ENCODE measurements around the gene MTNR1B.

The MTNR1B gene

GRCh38 chr11:92964471-92964870, 5.0 kb upstream of the MTNR1B start:
- TF ChIP-seq FOXP2 (optimal IDR thresholded peaks at IDR 0.05; ENCODE audit: borderline replicate concordance, extremely low read depth, extremely low read length, insufficient read depth), result no peak
- no peak for TF ChIP-seq REST (IDR thresholded peaks at IDR 0.05; ENCODE audit: insufficient read depth in 1 of 2, low read depth in 2 of 2, low read length in 2 of 2)
- no peak for TF ChIP-seq TAF1 (IDR thresholded peaks at IDR 0.05; ENCODE audit: borderline replicate concordance, insufficient read depth, low read length)
- TF ChIP-seq POLR2AphosphoS5 (IDR thresholded peaks at IDR 0.05; ENCODE audit: low read depth, low read length), result no peak
- TF ChIP-seq SIN3A (IDR thresholded peaks at IDR 0.05; ENCODE audit: borderline replicate concordance, insufficient read depth, low read length), result no peak

GRCh38 chr11:92965196-92965595, 4.3 kb upstream of the MTNR1B start:
- TF ChIP-seq SIN3A (IDR thresholded peaks at IDR 0.05; ENCODE audit: borderline replicate concordance, insufficient read depth, low read length), result no peak
- no peak for TF ChIP-seq REST (IDR thresholded peaks at IDR 0.05; ENCODE audit: insufficient read depth in 1 of 2, low read depth in 2 of 2, low read length in 2 of 2)
- TF ChIP-seq POLR2AphosphoS5 (IDR thresholded peaks at IDR 0.05; ENCODE audit: low read depth, low read length), result no peak
- no peak for TF ChIP-seq TAF1 (IDR thresholded peaks at IDR 0.05; ENCODE audit: borderline replicate concordance, insufficient read depth, low read length)
- no peak for TF ChIP-seq FOXP2 (optimal IDR thresholded peaks at IDR 0.05; ENCODE audit: borderline replicate concordance, extremely low read depth, extremely low read length, insufficient read depth)

GRCh38 chr11:92967178-92967577, 2.3 kb upstream of the MTNR1B start:
- TF ChIP-seq TAF1 (IDR thresholded peaks at IDR 0.05; ENCODE audit: borderline replicate concordance, insufficient read depth, low read length), result no peak
- TF ChIP-seq POLR2AphosphoS5 (IDR thresholded peaks at IDR 0.05; ENCODE audit: low read depth, low read length), result no peak
- TF ChIP-seq SIN3A (IDR thresholded peaks at IDR 0.05; ENCODE audit: borderline replicate concordance, insufficient read depth, low read length), result no peak
- TF ChIP-seq FOXP2 (optimal IDR thresholded peaks at IDR 0.05; ENCODE audit: borderline replicate concordance, extremely low read depth, extremely low read length, insufficient read depth), result no peak
- no peak for TF ChIP-seq REST (IDR thresholded peaks at IDR 0.05; ENCODE audit: insufficient read depth in 1 of 2, low read depth in 2 of 2, low read length in 2 of 2)

GRCh38 chr11:92967867-92968266, 1.6 kb upstream of the MTNR1B start:
- no peak for TF ChIP-seq SIN3A (IDR thresholded peaks at IDR 0.05; ENCODE audit: borderline replicate concordance, insufficient read depth, low read length)
- TF ChIP-seq POLR2AphosphoS5 (IDR thresholded peaks at IDR 0.05; ENCODE audit: low read depth, low read length), result no peak
- no peak for TF ChIP-seq FOXP2 (optimal IDR thresholded peaks at IDR 0.05; ENCODE audit: borderline replicate concordance, extremely low read depth, extremely low read length, insufficient read depth)
- no peak for TF ChIP-seq REST (IDR thresholded peaks at IDR 0.05; ENCODE audit: insufficient read depth in 1 of 2, low read depth in 2 of 2, low read length in 2 of 2)
- no peak for TF ChIP-seq TAF1 (IDR thresholded peaks at IDR 0.05; ENCODE audit: borderline replicate concordance, insufficient read depth, low read length)

- no peak for TF ChIP-seq FOXP2 (optimal IDR thresholded peaks at IDR 0.05; ENCODE audit: borderline replicate concordance, extremely low read depth, extremely low read length, insufficient read depth)
- TF ChIP-seq SIN3A (IDR thresholded peaks at IDR 0.05; ENCODE audit: borderline replicate concordance, insufficient read depth, low read length), result no peak
- no peak for TF ChIP-seq REST (IDR thresholded peaks at IDR 0.05; ENCODE audit: insufficient read depth in 1 of 2, low read depth in 2 of 2, low read length in 2 of 2)
- TF ChIP-seq POLR2AphosphoS5 (IDR thresholded peaks at IDR 0.05; ENCODE audit: low read depth, low read length), result no peak
- TF ChIP-seq TAF1 (IDR thresholded peaks at IDR 0.05; ENCODE audit: borderline replicate concordance, insufficient read depth, low read length), result no peak
Observed at GRCh38 chr11:92969293-92969633, 188 bp upstream of the MTNR1B start.

Data from PFSK-1 (cell line).